Activated CD4-positive, alpha-beta T cell treated with anti-CD3 and anti-CD28 coated beads, Interleukin-2, amount 50 U/mL, for 1 hour (primary cell): ENCODE results near the gene PRKAG2.
"Not testable (repeated sequence)": the region's sequence is repeated elsewhere in the genome, so short reads cannot be mapped to it uniquely, and the experiment has no call there.

Source experiments
- DNase-seq: peaks from one replicate; pipeline ENCODE4 v3.0.0-alpha.2; 2020

Gene PRKAG2

DNA sequence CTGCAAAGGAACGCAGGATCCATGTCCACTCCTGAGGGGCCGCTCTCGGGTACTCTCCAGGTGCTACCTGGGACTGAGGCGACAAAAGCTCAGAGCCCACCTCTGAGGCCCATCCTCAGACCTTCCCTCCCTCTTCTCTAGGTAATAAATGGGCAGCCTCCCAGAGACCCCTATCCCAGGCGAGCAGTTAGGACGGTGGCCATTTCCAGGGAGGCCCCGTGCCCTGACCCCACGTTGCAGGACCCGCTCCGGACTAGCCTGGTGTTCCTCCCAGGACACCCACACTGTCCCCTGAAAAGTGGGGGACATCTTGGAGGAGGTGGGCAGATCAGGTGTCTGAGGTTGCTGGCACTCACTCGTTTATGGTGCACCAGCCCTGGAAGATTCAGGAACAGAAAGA is 44.3 kb downstream of the PRKAG2 start:
- no peak for DNase-seq

DNA sequence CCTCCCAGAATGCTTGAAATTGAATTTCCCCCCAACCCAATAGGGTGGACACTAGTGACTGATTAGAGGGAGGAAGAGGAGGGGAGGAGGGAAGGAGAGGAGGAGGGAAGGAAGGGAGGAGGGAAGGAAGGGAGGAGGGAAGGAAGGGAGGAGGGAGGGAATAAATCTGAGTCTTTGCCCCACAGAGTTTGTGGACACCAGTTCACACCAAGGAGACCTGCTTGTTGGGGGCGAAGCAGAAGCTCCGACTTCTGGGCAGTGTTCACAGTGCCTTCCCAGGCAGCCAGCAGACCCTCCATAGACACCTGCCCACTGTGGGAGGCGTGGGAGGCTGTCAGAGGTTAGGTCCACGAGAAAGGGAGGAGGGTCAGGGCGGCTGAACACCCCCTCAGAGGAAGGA is 44.8 kb downstream of the PRKAG2 start:
- DNase-seq = no peak

DNA sequence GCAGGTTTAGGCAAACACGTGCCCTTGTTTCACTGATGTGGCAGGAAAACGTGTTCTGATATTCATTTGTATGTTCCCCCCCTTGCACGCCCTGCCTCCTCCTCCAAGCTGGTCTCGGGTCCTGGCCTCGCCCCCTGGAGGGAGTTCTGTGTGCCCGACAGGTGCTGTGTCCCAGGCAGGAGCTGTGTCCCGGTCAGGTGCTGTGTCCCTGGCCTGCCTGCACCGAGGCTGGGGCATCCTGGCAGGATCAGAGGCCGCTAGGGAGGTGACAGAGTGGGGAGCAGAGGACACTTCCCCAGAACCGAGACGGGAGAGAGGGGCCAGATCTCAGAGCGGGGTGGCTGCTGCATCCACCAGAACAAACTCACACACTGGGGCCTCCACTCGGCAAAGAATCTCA is 45.3 kb downstream of the PRKAG2 start:
- DNase-seq = no peak

DNA sequence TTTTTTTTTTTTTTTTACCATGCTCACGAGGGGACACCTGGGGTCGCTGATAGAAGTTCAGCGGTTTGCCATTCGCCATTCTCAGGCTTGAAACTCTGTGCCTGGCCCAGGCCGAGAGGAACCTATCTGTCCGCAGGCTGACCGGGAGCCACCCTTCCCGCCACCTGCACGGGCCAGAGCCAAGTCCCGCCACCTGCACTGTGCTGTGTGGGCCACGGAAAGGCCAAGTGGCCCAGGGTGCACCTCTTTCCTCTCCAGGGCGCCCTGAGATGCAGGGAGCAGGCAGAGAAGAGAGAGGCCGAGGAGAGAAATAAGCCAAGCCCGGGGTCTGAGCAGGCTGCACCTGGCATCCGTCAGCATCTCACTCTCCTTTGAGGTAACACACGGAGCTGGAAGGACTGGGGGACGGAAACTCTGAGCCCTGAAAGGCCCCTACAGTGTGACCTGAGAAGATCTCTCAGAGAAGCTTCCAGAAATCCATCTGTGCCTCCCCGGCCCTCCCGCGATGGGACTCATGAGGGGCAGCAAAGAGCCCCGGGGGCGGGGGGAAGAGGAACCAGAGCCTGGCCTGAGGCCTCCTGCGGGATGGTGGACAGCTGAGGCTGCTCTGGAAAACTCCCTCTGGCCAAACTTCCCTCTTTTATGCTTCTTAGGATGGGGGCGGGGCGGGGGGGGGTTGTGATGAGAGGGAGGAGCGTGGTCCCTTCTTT is 46.6 kb downstream of the PRKAG2 start:
- no peak for DNase-seq

DNA sequence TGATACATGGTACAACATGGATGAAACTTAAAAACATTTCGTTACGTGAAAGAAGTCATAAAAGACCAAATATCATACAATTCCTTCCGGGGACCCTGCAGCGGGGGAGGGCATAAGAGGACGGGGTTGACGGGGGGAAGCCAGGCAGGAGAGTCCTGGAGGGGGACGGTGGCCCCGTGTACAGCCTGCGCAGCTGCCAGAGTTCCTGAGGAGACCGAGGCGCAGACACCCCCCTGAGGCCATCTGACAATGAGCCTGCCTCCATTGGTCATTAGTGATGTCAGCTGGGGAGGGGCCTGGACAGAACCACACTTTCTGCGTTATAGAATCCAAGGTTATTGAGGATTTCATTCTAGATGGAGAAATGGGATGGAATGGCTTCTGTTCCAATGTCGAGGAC is 47.2 kb downstream of the PRKAG2 start:
- DNase-seq = no peak

DNA sequence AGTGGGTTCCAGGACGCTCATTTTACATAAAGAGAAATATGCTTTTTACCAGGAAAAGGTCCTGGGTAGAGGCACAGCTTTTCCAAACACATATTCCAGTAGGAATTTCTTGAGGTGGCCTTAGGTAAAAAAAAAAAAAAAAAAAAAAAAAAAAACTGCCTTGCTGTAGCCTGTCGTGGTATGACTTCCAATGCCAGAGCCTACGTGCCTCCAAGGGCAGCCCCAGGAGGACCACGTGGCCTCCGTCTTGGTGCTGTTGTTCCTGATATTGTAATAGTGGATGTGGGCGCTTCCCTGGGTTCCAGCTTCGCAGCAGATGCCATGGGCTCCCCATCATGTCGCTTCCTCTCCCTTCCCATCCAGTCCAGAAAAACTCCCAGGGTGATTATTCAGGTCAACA is 49.3 kb downstream of the PRKAG2 start:
- DNase-seq = no peak

DNA sequence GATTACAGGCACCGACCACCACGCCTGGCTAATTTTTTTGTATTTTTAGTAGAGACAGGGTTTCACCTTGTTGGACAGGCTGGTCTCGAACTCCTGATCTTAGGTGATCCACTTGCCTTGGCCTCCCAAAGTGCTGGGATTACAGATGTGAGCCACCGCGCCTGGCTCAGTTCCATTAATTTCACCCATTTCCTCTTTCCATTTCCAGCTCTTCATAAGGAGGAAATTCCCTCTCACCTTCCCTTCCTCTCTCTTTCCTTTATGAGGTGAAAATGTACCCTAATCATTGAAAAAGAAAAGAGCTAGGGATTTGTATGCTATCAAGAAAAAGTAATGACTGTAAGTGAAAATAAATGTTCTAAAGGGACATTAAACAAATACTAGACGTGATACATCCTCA is 50.6 kb downstream of the PRKAG2 start:
- not testable (repeated sequence) for DNase-seq

DNA sequence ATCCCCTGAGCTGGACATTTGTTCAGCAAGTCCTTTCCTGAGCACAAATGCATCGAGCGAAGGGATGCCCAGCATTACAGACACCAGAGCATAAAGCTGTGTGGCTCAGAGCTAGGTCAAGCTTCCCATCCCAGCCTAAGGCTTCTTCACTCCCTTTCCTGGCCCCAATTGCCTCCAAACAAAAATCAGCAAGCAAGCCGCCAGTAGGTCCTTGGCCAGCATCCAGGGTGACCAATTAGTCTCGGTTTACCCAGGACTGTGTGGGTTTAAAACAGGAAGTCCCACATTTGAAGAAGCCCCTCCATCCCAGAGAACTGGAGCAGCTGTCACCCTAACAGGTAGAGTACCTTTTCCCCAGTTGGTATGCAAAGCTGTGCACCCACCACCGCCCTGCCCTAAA is 51.2 kb downstream of the PRKAG2 start:
- no peak for DNase-seq

DNA sequence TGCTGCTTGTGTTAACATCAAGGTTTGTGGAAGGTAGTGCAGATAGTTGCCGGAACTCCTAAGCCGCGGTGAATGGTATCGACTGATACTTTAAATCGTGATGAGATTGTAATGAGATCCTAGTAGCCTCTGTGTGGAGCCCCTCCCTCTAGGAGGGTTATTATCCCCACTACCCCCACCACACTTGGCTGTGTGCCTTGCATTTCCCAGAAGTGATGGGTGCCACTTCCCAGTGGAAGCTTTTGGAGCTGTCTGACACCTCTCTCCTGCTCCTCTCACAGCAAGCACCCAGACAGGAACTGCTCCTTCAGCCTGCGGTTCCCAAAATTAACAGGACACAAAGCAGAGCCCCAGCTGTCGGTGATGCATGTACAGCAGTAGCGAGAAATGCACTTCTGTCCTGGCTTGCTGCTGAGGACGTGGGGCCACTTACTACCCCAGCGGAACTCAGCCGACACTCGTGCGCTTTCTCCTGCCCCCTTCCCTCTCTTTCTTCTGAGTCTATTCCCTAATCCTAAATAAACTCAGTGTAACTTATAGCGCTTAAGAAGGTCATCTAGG is 52.5 kb downstream of the PRKAG2 start:
- DNase-seq = no peak

DNA sequence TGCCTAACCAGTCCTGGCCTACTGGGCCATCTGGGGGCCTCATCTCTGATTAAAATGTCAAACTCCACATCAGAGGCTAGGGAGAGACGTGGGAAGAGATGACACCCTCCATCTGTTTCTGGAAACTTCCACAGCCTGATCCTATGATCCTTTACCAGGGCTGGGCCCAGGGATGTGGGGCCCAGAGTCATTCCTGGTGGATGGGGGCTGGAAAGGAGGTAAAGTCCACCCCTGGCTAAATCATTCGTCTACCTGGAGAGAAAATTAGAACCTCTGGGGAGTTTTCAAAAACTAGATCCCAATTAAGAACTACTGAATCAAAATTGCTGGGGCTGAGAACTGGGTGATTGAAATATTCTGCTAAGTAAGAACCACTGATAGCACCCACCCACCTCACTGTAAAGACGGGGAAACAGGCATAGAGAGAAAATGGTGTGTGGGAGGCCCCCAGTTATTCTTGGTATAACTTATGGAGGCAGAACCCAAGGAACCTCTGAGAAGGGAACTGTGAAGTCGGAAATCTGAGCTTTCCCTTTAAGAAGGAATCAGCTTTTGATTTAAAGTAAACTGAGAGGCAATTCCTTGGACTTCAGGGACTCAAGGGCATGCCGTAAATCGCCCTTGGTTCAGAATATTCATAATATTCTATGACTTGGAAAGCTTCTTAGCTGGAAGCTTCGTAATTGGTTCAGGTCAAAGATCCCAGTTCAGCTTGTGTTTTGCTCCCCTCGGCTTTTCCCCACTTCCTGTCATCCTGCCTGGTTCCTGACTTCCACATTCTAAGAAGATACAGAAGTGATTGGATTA is 53.1 kb downstream of the PRKAG2 start:
- DNase-seq = no peak

DNA sequence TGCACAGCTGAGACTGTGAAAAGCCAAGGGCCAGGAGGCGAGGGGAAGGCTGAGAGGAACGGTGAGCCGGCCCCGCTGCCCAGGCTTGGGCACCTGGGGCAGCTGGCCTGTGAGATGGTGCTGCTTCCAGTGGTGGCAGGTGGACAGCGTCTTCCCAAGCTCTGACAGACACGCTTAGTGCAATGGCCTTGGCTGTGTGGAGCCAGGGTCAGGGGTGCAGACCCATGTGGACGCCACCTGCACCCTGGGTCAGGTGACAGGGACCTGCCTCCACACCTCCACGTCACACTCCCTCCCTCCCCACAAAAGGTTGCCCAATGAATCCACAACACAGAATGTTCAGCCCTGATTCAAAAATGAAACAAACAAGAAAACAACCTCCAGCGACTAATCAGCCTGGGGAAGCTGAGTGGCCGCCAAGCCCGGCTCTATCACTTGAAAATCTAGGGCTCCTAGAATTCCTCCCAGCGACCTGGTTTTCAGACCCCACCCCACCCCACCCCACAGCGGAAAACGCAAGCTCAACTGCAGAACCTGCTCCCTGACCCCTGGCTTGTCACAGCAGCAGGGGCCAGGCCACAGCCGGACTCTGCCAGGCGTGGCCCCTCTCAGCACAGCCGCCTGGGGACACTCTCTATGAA is 54.3 kb downstream of the PRKAG2 start:
- DNase-seq = no peak

DNA sequence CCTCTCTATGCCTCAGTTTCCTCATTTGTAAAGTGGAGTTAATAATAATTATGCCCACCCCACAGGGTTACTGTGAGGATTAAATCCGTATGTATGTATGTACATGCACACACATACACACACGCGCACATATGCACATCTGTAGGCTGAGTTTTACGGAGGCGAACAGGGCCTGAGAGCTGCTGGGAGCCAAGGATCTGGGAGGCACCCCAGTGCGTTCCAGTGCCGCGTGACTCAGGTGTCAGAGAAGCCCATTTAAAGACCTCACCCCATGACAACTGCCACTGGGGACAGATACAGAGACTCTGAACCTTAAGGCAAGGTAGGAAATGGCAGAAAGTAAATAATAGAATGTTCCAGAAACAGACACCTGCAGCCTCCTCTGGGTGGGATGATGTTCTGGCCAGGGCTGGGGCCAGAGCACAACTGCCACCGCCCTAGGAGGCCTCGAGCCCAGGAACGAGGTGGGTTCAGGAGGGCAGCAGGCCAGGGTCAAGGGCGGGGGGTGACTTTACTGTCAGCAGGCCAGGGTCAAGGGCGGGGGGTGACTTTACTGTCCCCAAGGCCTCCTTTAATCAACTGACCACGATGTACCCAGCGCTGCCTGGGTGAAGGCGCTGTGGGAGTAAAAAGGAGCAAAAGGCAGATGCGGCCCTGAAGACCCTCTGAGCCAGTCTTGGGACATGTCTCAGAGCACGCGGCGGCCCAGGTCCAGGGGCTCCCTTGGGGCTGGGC is 54.9 kb downstream of the PRKAG2 start:
- DNase-seq = no peak

DNA sequence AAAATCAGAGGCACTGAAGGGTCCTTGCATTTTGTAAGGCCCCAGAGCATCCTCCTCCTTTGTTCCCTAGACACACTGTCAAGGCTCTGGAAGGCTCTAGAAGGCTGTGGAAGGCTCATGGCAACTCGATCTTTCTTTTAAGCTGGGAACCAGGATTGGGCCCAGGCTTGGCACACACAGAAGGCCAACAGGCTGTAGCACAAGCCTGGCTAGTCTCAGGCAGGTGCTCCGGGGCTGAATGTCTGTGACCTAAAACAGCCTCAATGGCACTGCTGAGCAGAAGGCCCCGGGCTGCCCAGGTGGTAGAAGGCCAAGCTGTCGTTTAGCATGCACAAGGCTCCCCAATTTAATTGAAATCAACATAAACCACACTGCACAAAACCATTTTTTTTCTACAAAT is 55.7 kb downstream of the PRKAG2 start:
- no peak for DNase-seq

DNA sequence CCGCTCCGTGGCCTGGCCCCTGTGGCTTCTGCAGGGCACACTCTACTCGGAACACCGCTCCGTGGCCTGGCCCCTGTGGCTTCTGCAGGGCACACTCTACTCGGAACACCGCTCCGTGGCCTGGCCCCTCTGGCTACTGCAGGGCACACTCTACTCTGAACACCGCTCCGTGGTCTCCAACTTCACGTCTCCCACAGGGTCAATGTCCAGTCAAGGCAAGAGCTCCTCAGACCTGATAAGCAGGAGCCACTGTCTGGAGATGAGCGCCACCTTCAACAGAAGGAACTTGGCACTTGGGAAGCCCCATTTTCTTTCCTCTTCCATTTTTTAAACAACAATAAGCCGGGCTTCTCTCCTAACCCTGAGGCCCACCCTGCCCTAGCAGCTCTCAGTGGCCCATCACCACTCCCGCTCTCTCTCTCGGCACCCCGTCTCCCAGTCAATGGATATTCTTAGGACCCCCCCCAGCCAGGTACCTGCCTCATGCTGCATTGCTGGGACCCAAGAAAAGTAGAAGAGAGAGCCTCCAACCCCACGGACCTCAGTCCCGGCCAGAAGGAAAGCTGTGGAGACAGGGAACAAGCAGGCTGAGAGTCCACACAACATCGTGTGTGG is 56.3 kb downstream of the PRKAG2 start:
- DNase-seq = no peak

DNA sequence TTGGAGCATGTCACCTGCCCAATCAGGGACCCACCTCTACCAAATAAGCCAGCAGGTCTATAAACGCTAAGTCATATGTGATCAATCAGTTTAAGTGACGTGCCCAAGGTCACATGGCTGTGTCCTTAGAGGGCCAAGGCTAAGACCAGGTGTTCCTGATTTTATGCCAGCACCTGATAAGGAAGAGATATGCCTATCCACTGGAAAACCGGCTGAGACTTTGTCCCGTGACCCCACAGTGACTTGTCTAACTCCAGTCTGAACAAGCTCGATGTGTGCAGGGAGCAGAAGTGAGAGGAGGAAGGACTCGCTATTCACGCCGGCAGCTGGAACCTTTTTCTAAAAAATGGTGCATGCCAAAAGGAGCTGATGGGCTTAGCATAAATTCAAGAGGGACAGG is 57.0 kb downstream of the PRKAG2 start:
- no peak for DNase-seq

DNA sequence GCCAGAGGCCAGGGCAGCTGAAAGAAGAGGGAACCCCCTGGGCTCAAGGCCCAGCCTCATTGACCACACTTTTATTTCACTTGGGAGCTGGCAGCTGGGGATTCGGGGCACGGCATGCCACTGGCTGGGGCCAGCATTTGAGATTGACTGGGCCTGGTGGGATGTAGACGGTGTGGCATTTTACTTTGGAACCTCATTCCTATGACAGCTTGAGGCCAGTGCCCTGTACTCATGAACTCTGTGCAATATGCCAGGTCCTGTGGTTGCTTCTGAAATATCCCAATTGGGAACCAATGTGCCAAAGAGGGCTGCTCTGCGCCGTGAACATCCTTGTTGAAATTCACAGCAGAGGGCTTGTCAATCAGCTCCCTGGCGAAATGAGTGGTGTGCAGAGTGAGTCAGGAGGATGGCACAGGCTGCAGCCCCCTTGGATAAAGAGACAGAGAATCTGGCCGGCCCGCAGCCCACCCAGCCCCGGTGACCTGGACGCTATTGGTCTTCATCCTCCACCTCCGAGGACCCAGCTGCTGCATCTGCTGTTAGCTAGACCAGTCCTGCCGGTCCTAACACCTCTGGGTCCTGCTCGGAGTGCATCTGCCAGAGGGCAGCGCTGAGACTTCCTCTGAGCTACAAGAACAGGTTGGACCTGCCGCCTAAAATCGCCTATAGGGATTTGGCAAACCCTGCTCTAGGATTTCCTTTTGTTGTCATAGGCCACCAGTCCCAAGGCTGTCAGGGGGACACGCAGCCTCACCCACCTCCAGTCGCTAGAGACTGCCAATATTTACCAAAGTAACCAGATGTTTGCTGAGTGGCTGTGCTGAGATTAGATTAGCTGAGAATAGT is 58.0 kb downstream of the PRKAG2 start:
- DNase-seq = no peak

DNA sequence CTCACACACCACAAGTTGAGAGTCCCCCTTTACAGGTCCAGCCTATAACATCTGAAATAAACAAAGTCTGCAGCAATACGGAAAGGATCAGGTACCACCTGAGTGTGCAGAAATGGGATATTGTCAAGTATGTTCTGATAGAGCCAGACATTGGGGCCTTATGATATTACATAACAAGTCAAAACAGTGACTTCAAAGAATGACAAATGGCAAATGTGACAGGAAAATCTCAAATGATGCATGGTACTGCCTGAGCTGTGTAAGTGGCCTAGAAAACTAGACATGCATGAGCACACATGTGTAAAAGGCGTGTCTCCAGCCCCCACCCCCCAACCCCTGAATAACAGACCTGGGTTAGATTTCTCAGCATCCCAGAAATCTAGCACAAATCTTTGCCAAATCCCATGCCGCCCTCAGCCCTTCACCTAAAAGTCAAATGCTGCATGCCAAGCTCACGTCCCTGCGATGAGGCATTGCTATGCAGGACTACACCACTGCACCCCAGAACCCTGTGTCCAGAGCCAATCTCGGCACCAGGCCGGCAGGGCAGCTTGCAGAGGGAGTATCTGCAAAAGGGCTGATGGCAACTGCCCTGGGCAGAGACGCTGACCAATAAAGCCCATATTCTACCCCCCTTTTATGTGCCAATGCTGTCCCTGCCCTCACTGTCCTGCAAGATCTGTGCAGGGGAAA is 58.8 kb downstream of the PRKAG2 start:
- DNase-seq = no peak

DNA sequence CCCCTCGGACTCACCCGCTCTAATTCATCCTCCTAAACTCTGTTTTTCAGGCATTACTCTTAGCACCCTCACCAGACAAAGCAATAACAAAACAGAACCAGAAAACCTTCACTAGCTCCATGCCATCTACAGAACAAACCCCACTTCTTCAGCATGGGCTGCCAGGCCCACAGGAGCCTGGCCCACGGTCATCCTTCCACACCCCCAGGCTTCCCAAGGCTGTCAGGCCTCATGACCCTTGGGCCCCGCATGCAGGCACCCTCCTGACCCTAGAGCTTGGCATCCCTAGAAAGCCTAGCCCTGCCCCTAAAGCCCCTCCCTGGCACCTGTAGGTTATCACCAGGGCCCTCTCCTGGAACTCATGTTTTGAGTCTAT is 59.6 kb downstream of the PRKAG2 start:
- no peak for DNase-seq

DNA sequence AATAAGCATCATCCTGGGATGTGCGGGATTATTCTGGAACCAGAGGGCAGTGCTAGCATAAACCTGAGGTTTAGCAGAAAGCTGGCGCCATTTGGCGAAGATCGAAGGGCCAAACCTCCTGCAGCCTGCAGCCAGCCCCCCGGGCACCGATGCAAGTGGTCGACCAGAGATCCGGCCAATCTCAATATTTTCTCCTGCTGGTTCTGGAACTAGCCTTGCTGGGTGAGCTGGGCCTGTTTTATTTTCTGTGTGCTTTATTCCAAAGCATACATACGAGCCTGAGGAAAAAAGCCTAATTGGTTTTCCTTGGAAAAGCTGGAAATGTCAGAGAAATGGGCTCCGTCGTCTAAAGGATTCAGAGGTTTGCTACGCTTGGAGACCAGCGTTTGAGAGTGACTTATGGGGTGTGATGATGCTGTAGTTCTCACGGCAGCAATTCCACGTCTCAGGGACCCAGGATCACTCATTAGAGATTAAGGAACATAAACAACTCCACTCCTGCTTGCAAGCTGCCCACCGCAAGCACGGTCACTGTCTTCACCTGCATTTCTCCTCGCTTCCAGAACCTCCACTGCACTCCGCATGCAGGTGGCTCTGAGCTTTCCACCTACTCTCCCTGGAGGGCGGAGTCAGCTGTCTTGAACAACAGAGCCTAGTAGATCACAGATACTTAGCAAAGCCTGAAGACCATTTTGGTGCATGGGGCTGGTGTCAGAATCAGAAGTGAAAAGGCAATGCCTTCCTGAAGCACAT is 60.2 kb downstream of the PRKAG2 start:
- DNase-seq = no peak

DNA sequence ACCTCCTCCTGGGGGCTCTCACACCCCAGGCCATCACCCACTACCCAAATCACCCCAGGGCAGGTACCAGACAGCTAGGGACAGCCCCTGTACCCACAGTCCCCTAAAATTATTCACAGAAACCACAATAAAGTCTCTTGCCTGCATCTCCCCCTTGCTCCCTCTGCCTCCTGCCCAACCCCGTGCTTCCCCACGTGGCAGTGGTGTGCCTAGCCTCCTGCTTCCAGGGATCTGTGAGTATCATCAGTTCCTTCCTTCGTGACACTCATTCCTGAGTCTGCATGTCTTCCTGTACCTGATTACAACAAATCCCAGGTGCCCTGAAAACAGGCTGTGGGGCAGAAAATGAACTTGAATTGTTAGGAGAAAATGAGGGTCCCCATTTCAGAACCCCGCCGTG is 61.5 kb downstream of the PRKAG2 start:
- no peak for DNase-seq
